Large intestine (tissue), 3 donors: ENCODE results near the gene ST6GALNAC3. TPM values are rescaled to one million over a fixed set of nuclear protein-coding genes. Genes with fewer than 3 reads are reported as not detected.
"Not testable (repeated sequence)": the region's sequence is repeated elsewhere in the genome, so short reads cannot be mapped to it uniquely, and the experiment has no call there.

Source experiments
- DNase-seq, 2 donors: peaks; one replicate each; pipeline versions ENCODE4 v3.0.0 to v3.0.0-alpha.2; 2013
- H3K27ac ChIP-seq: one replicate; pipeline ENCODE4 v1.5.1; 2013; ENCODE audit warnings: low read length
- H3K27me3 ChIP-seq: 2 replicates; pipeline ENCODE4 v1.6.1; 2013; ENCODE audit warnings: low read length; ENCODE audit not compliant: control insufficient read depth, insufficient read depth
- H3K36me3 ChIP-seq: 2 replicates; pipeline ENCODE4 v1.6.1; 2013; ENCODE audit warnings: low read length; ENCODE audit not compliant: control insufficient read depth, insufficient read depth
- H3K4me1 ChIP-seq: one replicate; pipeline ENCODE4 v1.6.1; 2013; ENCODE audit warnings: low read length; ENCODE audit not compliant: control insufficient read depth, insufficient read depth
- H3K4me3 ChIP-seq: one replicate; pipeline ENCODE4 v1.5.1; 2013; ENCODE audit warnings: low read length
- H3K9me3 ChIP-seq: one replicate; pipeline ENCODE4 v1.6.1; 2013; ENCODE audit warnings: mild to moderate bottlenecking, low read depth, low read length, moderate library complexity; ENCODE audit not compliant: control insufficient read depth
- WGBS: methylation state at CpG from one replicate; pipeline ENCODE4 v1.1.5; 2013; ENCODE audit warnings: low lambda C conversion rate; ENCODE audit not compliant: insufficient coverage; 5-methylcytosine and 5-hydroxymethylcytosine counted together
- polyA plus RNA-seq: library from polyadenylated mRNA; unstranded; fragments of 120-200 nt; gene quantifications from one replicate; pipeline ENCODE4 v1.2.1, GENCODE V29; 2013

The ST6GALNAC3 gene
- polyA plus RNA-seq, 1 donor = 18.0 TPM

DNA sequence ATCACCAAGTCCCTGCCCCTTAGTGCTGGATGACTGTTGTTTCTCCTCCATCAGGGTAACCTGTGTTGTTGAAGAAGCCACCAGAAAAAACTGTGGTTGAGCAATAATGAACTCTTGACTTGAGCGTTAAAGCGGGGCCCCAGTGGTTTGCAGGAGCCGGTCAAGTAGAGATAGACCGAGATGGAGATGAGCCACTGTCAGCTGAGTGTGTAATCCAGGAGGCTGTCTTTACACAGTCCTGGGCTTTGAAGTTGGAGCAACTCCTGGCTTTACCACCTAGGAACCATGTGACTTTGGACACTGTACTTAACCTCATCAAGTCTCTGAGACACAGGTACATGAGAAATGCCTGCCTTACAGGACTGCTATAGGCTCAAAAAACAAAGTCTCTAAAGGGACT is 158.1 kb downstream of the ST6GALNAC3 start:
- H3K27ac ChIP-seq = no peak overlapping the region
- WGBS = no CpG with 5 or more reads among the region's 4 CpGs
- no peaks in the 10 kb centered on the region for H3K27me3 ChIP-seq
- H3K4me1 ChIP-seq = peaks cover 4% of the 10 kb centered on the region
- no peaks in the 10 kb centered on the region for H3K36me3 ChIP-seq
- H3K9me3 ChIP-seq = no peaks in the 10 kb centered on the region
- DNase-seq = peak; percentile 74 to 76
- no peak overlapping the region for H3K4me3 ChIP-seq

DNA sequence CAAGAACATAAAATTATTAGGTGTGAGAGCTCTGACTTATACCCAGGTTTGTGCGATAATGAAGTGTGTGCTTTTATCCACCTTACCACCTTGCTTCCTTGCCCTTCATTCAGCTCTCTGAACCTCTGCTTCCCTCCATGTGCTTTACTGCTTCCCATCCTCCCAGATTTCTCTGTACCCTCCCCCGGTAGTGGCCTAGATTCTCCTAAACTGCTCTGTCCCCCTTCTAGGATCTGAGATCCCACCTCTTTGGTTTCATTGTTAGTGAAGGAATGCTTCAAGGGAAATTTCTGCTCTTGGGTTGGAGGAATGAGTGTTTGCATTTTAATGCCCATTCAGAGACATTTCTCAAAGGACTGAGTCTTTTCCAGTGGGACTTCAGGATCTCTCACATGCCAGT is 159.5 kb downstream of the ST6GALNAC3 start:
- no CpG with 5 or more reads among the region's 2 CpGs for WGBS
- peaks cover 4% of the 10 kb centered on the region for H3K4me1 ChIP-seq
- H3K36me3 ChIP-seq = no peaks in the 10 kb centered on the region
- no peak for DNase-seq
- no peak overlapping the region for H3K27ac ChIP-seq
- H3K27me3 ChIP-seq = no peaks in the 10 kb centered on the region
- no peak overlapping the region for H3K4me3 ChIP-seq
- no peaks in the 10 kb centered on the region for H3K9me3 ChIP-seq

DNA sequence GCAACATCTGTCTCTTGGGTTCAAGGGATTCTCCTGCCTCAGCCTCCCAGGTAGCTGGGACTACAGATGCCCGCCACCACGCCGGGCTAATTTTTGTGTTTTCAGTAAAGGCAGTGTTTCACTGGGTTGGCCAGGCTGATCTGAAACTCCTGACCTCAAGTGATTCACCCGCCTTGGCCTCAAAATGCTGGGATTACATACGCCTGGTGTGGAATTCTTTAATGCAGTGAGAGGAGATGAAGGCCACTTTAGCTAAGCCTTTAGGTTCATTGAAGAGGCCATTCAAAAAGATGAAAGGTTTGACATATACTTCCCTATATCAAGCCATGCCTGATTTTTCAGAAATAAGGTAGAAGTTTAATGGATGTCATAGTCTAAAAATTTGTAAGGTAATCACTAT is 162.7 kb downstream of the ST6GALNAC3 start:
- no peak overlapping the region for H3K4me3 ChIP-seq
- no peak overlapping the region for H3K27ac ChIP-seq
- H3K27me3 ChIP-seq = no peaks in the 10 kb centered on the region
- peaks cover 2% of the 10 kb centered on the region for H3K4me1 ChIP-seq
- DNase-seq = no peak
- H3K36me3 ChIP-seq = no peaks in the 10 kb centered on the region
- WGBS = no CpG with 5 or more reads among the region's 5 CpGs
- H3K9me3 ChIP-seq = no peaks in the 10 kb centered on the region

GRCh38 chr1:76238094-76238628 is 163.6 kb downstream of the ST6GALNAC3 start:
- H3K27me3 ChIP-seq = no peaks in the 10 kb centered on the region
- DNase-seq = no peak
- no peak overlapping the region for H3K27ac ChIP-seq
- H3K36me3 ChIP-seq = no peaks in the 10 kb centered on the region
- no peak overlapping the region for H3K4me3 ChIP-seq
- no peaks in the 10 kb centered on the region for H3K4me1 ChIP-seq
- no peaks in the 10 kb centered on the region for H3K9me3 ChIP-seq
- 60% methylated on average over 2 of the region's 6 CpGs for WGBS

GRCh38 chr1:76239470-76239918 is 164.9 kb downstream of the ST6GALNAC3 start:
- Histone ChIP-seq H3K27me3 (no peaks in the 10 kb centered on the region), H3K36me3 (no peaks in the 10 kb centered on the region), H3K4me1 (no peaks in the 10 kb centered on the region), H3K9me3 (no peaks in the 10 kb centered on the region), H3K4me3 (no peak overlapping the region), H3K27ac (no peak overlapping the region)
- no CpG with 5 or more reads among the region's 3 CpGs for WGBS
- no peak for DNase-seq

DNA sequence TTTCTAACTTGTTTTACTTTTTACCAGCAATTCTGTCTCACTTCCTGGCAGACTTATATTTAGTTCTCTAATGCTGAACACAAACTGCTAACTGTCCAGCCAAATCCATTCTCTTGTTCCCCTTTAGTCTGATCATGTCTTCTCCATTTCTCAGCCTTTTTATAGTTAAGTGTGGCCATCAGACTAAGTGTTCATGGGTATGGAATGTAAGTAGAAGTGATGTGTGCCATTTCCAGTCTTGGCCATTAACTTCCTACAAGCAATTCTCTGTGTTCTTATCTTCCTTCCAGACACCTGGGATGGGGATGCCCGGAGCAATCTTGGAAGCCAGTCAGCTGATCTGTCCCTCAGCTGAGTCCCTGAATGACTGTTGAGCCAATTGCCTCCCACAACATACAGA is 165.8 kb downstream of the ST6GALNAC3 start:
- no CpG with 5 or more reads among the region's 1 CpG for WGBS
- no peak overlapping the region for H3K4me3 ChIP-seq
- no peaks in the 10 kb centered on the region for H3K4me1 ChIP-seq
- peak; percentile 19 to 44 for DNase-seq
- no peaks in the 10 kb centered on the region for H3K27me3 ChIP-seq
- H3K27ac ChIP-seq = no peak overlapping the region
- H3K9me3 ChIP-seq = no peaks in the 10 kb centered on the region
- no peaks in the 10 kb centered on the region for H3K36me3 ChIP-seq

GRCh38 chr1:76242587-76242986 is 168.0 kb downstream of the ST6GALNAC3 start:
- DNase-seq, H3K36me3 ChIP-seq, H3K4me3 ChIP-seq, H3K27ac ChIP-seq, H3K4me1 ChIP-seq, H3K27me3 ChIP-seq, H3K9me3 ChIP-seq: not testable (repeated sequence)
- WGBS = no CpG with 5 or more reads among the region's 1 CpG

DNA sequence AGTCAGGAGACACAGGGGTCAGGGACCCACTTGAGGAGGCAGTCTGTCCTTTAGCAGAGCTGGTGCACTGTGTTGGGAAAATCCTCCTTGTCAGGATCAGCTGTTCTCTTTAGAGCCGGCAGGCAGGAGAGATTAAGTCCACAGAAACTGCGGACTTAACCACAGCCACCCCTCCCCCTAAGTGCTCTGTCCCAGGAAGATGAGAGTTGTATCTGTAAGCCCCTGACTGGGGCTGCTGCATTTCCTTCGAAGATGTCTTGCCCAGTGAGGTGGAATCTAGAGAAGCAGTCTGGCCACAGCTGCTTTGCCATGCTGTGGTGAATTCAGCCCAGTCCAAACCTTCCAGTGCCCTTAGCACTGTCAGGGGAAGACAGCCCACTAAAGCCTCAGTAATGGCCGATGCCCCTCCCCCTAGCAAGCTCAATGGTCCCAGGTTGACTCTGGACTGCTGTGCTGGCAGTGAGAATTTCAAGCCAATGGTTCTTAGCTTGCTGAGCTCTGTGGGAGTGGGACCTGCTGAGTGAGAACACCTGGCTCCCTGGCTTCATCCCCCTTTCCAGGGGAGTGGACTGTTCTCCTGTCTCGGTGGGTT is 172.8 kb downstream of the ST6GALNAC3 start:
- no peaks in the 10 kb centered on the region for H3K27me3 ChIP-seq
- WGBS = no CpG with 5 or more reads among the region's 5 CpGs
- no peak for DNase-seq
- no peak overlapping the region for H3K27ac ChIP-seq
- H3K36me3 ChIP-seq = no peaks in the 10 kb centered on the region
- no peaks in the 10 kb centered on the region for H3K9me3 ChIP-seq
- no peak overlapping the region for H3K4me3 ChIP-seq
- no peaks in the 10 kb centered on the region for H3K4me1 ChIP-seq

DNA sequence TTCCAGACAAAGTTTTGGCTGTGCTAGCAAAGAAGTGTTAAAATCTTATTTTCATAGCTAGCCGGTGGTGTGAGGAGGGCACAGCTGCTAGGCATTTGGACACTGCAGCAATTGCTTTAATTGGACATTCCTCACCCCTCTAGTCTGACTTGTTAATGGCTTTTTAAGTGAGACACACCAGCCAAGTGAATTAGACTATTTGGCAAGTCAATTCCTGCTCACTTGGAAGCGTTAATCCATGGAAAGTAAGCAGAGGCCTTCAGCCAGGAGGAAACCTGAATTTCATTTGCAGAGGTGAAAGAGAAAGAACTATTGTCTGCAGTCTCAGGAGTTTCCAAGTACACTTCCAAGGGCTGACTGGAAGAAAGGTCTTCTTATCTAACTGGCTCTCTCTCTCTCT is 175.7 kb downstream of the ST6GALNAC3 start:
- no peaks in the 10 kb centered on the region for H3K4me1 ChIP-seq
- H3K4me3 ChIP-seq = no peak overlapping the region
- H3K9me3 ChIP-seq = no peaks in the 10 kb centered on the region
- no peaks in the 10 kb centered on the region for H3K36me3 ChIP-seq
- H3K27me3 ChIP-seq = no peaks in the 10 kb centered on the region
- no peak for DNase-seq
- WGBS = no CpG with 5 or more reads among the region's 2 CpGs
- no peak overlapping the region for H3K27ac ChIP-seq

GRCh38 chr1:76252431-76252830 is 177.9 kb downstream of the ST6GALNAC3 start:
- DNase-seq = no peak
- WGBS = 75% methylated on average over 2 of the region's 3 CpGs
- no peaks in the 10 kb centered on the region for H3K4me1 ChIP-seq

More at GRCh38 chr1:76252431-76252830, 177.9 kb downstream of the ST6GALNAC3 start:
- Histone ChIP-seq H3K27me3 (no peaks in the 10 kb centered on the region), H3K4me3 (no peak overlapping the region), H3K36me3 (no peaks in the 10 kb centered on the region), H3K9me3 (no peaks in the 10 kb centered on the region), H3K27ac (no peak overlapping the region)
